Karpas-422 (cell line): ENCODE data around the gene KRT39. TPM values are rescaled to one million over a fixed set of nuclear protein-coding genes. Genes with fewer than 3 reads are reported as not detected.

Experiments used
- DNase-seq: peaks from one replicate; pipeline ENCODE4 v3.0.0-alpha.2; 2015
- H2AFZ ChIP-seq: fragments of 200-600 bp; sonication (generic); 2 replicates; pipeline ENCODE4 v1.6.1; 2014; ENCODE audit warnings: antibody characterized with exemption, low read length, mixed read lengths
- H3K27ac ChIP-seq: fragments of 200-600 bp; sonication (generic); 2 replicates; pipeline ENCODE4 v1.5.1; 2014; ENCODE audit warnings: mild to moderate bottlenecking, low read length, moderate library complexity
- H3K27me3 ChIP-seq: fragments of 200-600 bp; sonication (generic); 2 replicates; pipeline ENCODE4 v1.6.1; 2014; ENCODE audit warnings: low read length, mixed read lengths
- H3K36me3 ChIP-seq: fragments of 200-600 bp; sonication (generic); 2 replicates; pipeline ENCODE4 v1.6.1; 2014; ENCODE audit warnings: low read length, mixed read lengths; ENCODE audit not compliant: insufficient read depth
- H3K4me1 ChIP-seq: fragments of 200-600 bp; sonication (generic); 2 replicates; pipeline ENCODE4 v1.6.1; 2014; ENCODE audit warnings: mild to moderate bottlenecking, low read length, mixed read lengths
- H3K4me2 ChIP-seq: fragments of 200-600 bp; sonication (generic); 2 replicates; pipeline ENCODE4 v1.6.1; 2014; ENCODE audit warnings: low read length, low read depth, mild to moderate bottlenecking; ENCODE audit not compliant: poor library complexity, severe bottlenecking
- H3K4me3 ChIP-seq: fragments of 200-600 bp; sonication (generic); 2 replicates; pipeline ENCODE4 v1.5.1; 2014; ENCODE audit warnings: mild to moderate bottlenecking, antibody characterized with exemption, low read length, mixed read lengths
- H3K79me2 ChIP-seq: fragments of 200-600 bp; sonication (generic); 2 replicates; pipeline ENCODE4 v1.6.1; 2014; ENCODE audit warnings: mild to moderate bottlenecking, low read length, mixed read lengths
- H3K9ac ChIP-seq: fragments of 200-600 bp; sonication (generic); 2 replicates; pipeline ENCODE4 v1.6.0; 2014; ENCODE audit warnings: low read length
- H3K9me2 ChIP-seq: fragments of 200-600 bp; sonication (generic), shearing (Covaris generic); replicated peaks from 2 replicates; pipeline ENCODE4 v1.6.0; 2014; ENCODE audit warnings: mild to moderate bottlenecking, low read length, moderate library complexity; ENCODE audit not compliant: insufficient read depth
- H3K9me3 ChIP-seq: fragments of 300-700, 200-600 bp; sonication (generic); 2 replicates; pipeline ENCODE4 v1.6.1; 2014; ENCODE audit warnings: low read length, mixed read lengths
- H4K20me1 ChIP-seq: fragments of 200-600 bp; sonication (generic); 2 replicates; pipeline ENCODE4 v1.6.1; 2014; ENCODE audit warnings: mild to moderate bottlenecking, antibody characterized with exemption, low read length, low read depth; ENCODE audit not compliant: insufficient read depth
- total RNA-seq: library from RNA; depleted of rRNA; stranded (reverse); fragments of >200 nt; shearing (Covaris generic); gene quantifications from 2 replicates; pipeline ENCODE4 v1.2.3, GENCODE V29; 2014; ENCODE audit warnings: low replicate concordance

KRT39 gene
- total RNA-seq, 1 experiment from 2014 or later = not detected

- no peak for DNase-seq
- no peaks in the 10 kb centered on the region for H3K9me2 ChIP-seq
- no peaks in the 10 kb centered on the region for H3K9me3 ChIP-seq
- H3K36me3 ChIP-seq = no peaks in the 10 kb centered on the region
- no peak overlapping the region for H2AFZ ChIP-seq
- no peaks in the 10 kb centered on the region for H4K20me1 ChIP-seq
- H3K4me1 ChIP-seq = no peaks in the 10 kb centered on the region
- H3K4me3 ChIP-seq = no peak overlapping the region
- H3K27me3 ChIP-seq = no peaks in the 10 kb centered on the region
- no peak overlapping the region for H3K9ac ChIP-seq
- no peaks in the 10 kb centered on the region for H3K79me2 ChIP-seq
- H3K27ac ChIP-seq = no peak overlapping the region
- no peak overlapping the region for H3K4me2 ChIP-seq
Measured at GRCh38 chr17:40958086-40958953, 8.4 kb downstream of the KRT39 start.

GRCh38 chr17:40956401-40957254 lies 10.1 kb downstream of the KRT39 start:
- Histone ChIP-seq H3K36me3 (no peaks in the 10 kb centered on the region), H3K4me1 (no peaks in the 10 kb centered on the region; the same call in 1 of the 2 replicates), H3K4me3 (no peak overlapping the region), H3K9me3 (no peaks in the 10 kb centered on the region), H3K9me2 (no peaks in the 10 kb centered on the region), H4K20me1 (no peaks in the 10 kb centered on the region), H3K9ac (no peak overlapping the region), H3K27me3 (no peaks in the 10 kb centered on the region), H3K79me2 (no peaks in the 10 kb centered on the region), H3K27ac (no peak overlapping the region), H2AFZ (no peak overlapping the region), H3K4me2 (no peak overlapping the region)
- DNase-seq = no peak

GRCh38 chr17:40953881-40954280 lies 12.9 kb downstream of the KRT39 start:
- Histone ChIP-seq H3K4me1 (no peaks in the 10 kb centered on the region; the same call in 1 of the 2 replicates), H2AFZ (no peak overlapping the region), H3K4me2 (no peak overlapping the region)

GRCh38 chr17:40952661-40953060 lies 14.1 kb downstream of the KRT39 start:
- Histone ChIP-seq H2AFZ (no peak overlapping the region), H3K4me1 (no peaks in the 10 kb centered on the region; the same call in 1 of the 2 replicates), H3K4me2 (no peak overlapping the region), H3K27me3 (no peaks in the 10 kb centered on the region), H3K4me3 (no peak overlapping the region), H3K27ac (no peak overlapping the region), H3K9me3 (no peaks in the 10 kb centered on the region), H3K9ac (no peak overlapping the region), H3K79me2 (no peaks in the 10 kb centered on the region), H4K20me1 (no peaks in the 10 kb centered on the region), H3K9me2 (no peaks in the 10 kb centered on the region), H3K36me3 (no peaks in the 10 kb centered on the region)
- DNase-seq = peak; percentile 46

More at GRCh38 chr17:40953881-40954280, 12.9 kb downstream of the KRT39 start:
- H3K9me3 ChIP-seq = no peaks in the 10 kb centered on the region
- H3K79me2 ChIP-seq = no peaks in the 10 kb centered on the region
- H3K27ac ChIP-seq = no peak overlapping the region
- H3K36me3 ChIP-seq = no peaks in the 10 kb centered on the region
- no peaks in the 10 kb centered on the region for H4K20me1 ChIP-seq
- H3K9ac ChIP-seq = no peak overlapping the region
- no peaks in the 10 kb centered on the region for H3K9me2 ChIP-seq
- H3K27me3 ChIP-seq = no peaks in the 10 kb centered on the region
- DNase-seq = no peak
- H3K4me3 ChIP-seq = no peak overlapping the region

GRCh38 chr17:40952154-40952553 lies 14.6 kb downstream of the KRT39 start:
- no peaks in the 10 kb centered on the region; the same call in 1 of the 2 replicates for H3K4me1 ChIP-seq
- no peak for DNase-seq
- no peak overlapping the region for H3K4me3 ChIP-seq
- H3K36me3 ChIP-seq = no peaks in the 10 kb centered on the region
- no peak overlapping the region for H3K4me2 ChIP-seq
- H4K20me1 ChIP-seq = no peaks in the 10 kb centered on the region
- no peaks in the 10 kb centered on the region for H3K27me3 ChIP-seq
- no peaks in the 10 kb centered on the region for H3K9me3 ChIP-seq
- H3K27ac ChIP-seq = no peak overlapping the region
- no peaks in the 10 kb centered on the region for H3K79me2 ChIP-seq
- H3K9me2 ChIP-seq = no peaks in the 10 kb centered on the region
- no peak overlapping the region for H2AFZ ChIP-seq
- no peak overlapping the region for H3K9ac ChIP-seq

GRCh38 chr17:40951011-40951622 lies 15.6 kb downstream of the KRT39 start:
- no peak overlapping the region for H3K9ac ChIP-seq

GRCh38 chr17:40950176-40950575 lies 16.6 kb downstream of the KRT39 start:
- Histone ChIP-seq H3K79me2 (no peaks in the 10 kb centered on the region), H3K27me3 (no peaks in the 10 kb centered on the region), H3K9me2 (no peaks in the 10 kb centered on the region), H3K27ac (no peak overlapping the region), H3K9ac (no peak overlapping the region), H3K4me1 (no peaks in the 10 kb centered on the region; the same call in 1 of the 2 replicates), H3K4me3 (no peak overlapping the region), H3K36me3 (no peaks in the 10 kb centered on the region), H2AFZ (no peak overlapping the region), H3K9me3 (no peaks in the 10 kb centered on the region), H4K20me1 (no peaks in the 10 kb centered on the region), H3K4me2 (no peak overlapping the region)
- DNase-seq = no peak

More at GRCh38 chr17:40951011-40951622, 15.6 kb downstream of the KRT39 start:
- no peak overlapping the region for H2AFZ ChIP-seq
- no peaks in the 10 kb centered on the region for H3K79me2 ChIP-seq
- H3K27me3 ChIP-seq = no peaks in the 10 kb centered on the region
- H3K9me2 ChIP-seq = no peaks in the 10 kb centered on the region
- H3K9me3 ChIP-seq = no peaks in the 10 kb centered on the region
- no peaks in the 10 kb centered on the region for H3K36me3 ChIP-seq
- H4K20me1 ChIP-seq = no peaks in the 10 kb centered on the region
- H3K4me2 ChIP-seq = no peak overlapping the region
- DNase-seq = no peak
- H3K27ac ChIP-seq = no peak overlapping the region
- no peak overlapping the region for H3K4me3 ChIP-seq
- H3K4me1 ChIP-seq = no peaks in the 10 kb centered on the region; the same call in 1 of the 2 replicates

GRCh38 chr17:40949418-40949817 lies 17.3 kb downstream of the KRT39 start:
- Histone ChIP-seq H2AFZ (no peak overlapping the region), H3K27ac (no peak overlapping the region), H4K20me1 (no peaks in the 10 kb centered on the region), H3K9me2 (no peaks in the 10 kb centered on the region), H3K27me3 (no peaks in the 10 kb centered on the region), H3K9me3 (no peaks in the 10 kb centered on the region), H3K9ac (no peak overlapping the region), H3K36me3 (no peaks in the 10 kb centered on the region), H3K4me3 (no peak overlapping the region), H3K4me2 (no peak overlapping the region), H3K79me2 (no peaks in the 10 kb centered on the region), H3K4me1 (no peaks in the 10 kb centered on the region; the same call in 1 of the 2 replicates)
- no peak for DNase-seq
